ENCODE measurements around the gene CDH23. TPM values are rescaled to one million over a fixed set of nuclear protein-coding genes. Genes with fewer than 3 reads are reported as not detected.

The CDH23 gene
- total RNA-seq, 2 experiments from 2014 or later, result 0.16 to 0.61 TPM

- Mint-ChIP-seq H3K9me3 (ENCODE audit: low read depth) (no peaks in the 10 kb centered on the region), H3K27ac (no peak overlapping the region), H3K4me1 (no peaks in the 10 kb centered on the region), H3K4me3 (no peak overlapping the region), H3K27me3 (no peaks in the 10 kb centered on the region), H3K36me3 (no peaks in the 10 kb centered on the region)
- no peak for DNase-seq
- CTCF ChIA-PET, result no interaction called here
- no peak for ATAC-seq
Observed at GRCh38 chr10:71657604-71658466, 261.1 kb downstream of the CDH23 start.

DNA sequence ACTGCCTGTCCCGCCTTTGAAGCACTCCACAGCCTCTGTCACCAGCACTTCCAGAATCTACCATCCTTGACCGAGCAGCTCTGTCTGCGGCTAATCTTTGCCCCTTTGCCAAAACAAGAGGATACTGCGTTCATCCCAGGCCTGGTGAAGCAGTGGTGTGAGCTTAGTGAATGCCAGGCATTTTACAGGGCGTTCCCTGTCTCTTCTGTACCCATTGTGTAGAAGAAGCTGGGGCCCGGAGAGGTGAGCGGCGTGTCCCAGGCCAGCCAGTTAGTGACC, 261.7 kb downstream of the CDH23 start:
- DNase-seq (no peak), ATAC-seq (no peak)
- no peaks in the 10 kb centered on the region for H3K9me3 Mint-ChIP-seq (ENCODE audit: low read depth)
- no peak overlapping the region for H3K27ac Mint-ChIP-seq
- H3K4me1 Mint-ChIP-seq, result no peaks in the 10 kb centered on the region
- CTCF ChIA-PET, result no interaction called here
- H3K4me3 Mint-ChIP-seq, result no peak overlapping the region
- no peaks in the 10 kb centered on the region for H3K27me3 Mint-ChIP-seq
- H3K36me3 Mint-ChIP-seq, result no peaks in the 10 kb centered on the region

- Mint-ChIP-seq H3K4me3 (no peak overlapping the region), H3K27ac (no peak overlapping the region), H3K4me1 (no peaks in the 10 kb centered on the region), H3K36me3 (no peaks in the 10 kb centered on the region), H3K9me3 (ENCODE audit: low read depth) (no peaks in the 10 kb centered on the region), H3K27me3 (no peaks in the 10 kb centered on the region)
- ATAC-seq (no peak), DNase-seq (no peak)
- CTCF ChIA-PET, result interaction anchor here (0.6 kb wide), 1 partner anchor 877 kb away, joined by 3 read pairs; no protein-coding TSS in a partner anchor
Observed at GRCh38 chr10:71659111-71659634, 262.5 kb downstream of the CDH23 start.

DNA sequence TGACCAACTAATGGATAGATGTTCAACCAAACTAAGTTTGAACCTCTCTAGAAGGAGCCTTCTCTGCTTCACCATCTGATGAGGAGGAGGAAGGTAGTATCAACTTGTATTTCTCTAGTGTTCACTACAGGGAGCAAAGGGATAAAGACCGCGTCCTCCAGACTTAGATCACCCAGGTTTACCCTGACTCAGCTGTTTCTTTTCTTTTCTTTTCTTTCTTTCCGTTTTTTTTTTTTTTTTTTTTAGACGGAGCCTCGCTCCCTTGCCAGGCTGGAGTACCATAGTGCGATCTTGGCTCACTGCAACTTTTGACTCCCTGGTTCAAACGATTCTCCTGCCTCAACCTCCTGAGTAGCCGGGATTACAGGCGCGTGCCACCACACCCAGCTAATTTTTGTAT, 263.0 kb downstream of the CDH23 start:
- no peak for DNase-seq
- peaks cover 1% of the 10 kb centered on the region for H3K27me3 Mint-ChIP-seq
- H3K4me1 Mint-ChIP-seq, result no peaks in the 10 kb centered on the region
- CTCF ChIA-PET, result interaction anchor here (0.6 kb wide), 1 partner anchor 878 kb away, joined by 3 read pairs; no protein-coding TSS in a partner anchor
- H3K4me3 Mint-ChIP-seq, result no peak overlapping the region
- no peak for ATAC-seq
- no peak overlapping the region for H3K27ac Mint-ChIP-seq
- H3K9me3 Mint-ChIP-seq (ENCODE audit: low read depth), result no peaks in the 10 kb centered on the region
- H3K36me3 Mint-ChIP-seq, result no peaks in the 10 kb centered on the region

- Mint-ChIP-seq H3K27me3 (peaks cover 2% of the 10 kb centered on the region), H3K27ac (no peak overlapping the region), H3K4me1 (no peaks in the 10 kb centered on the region), H3K9me3 (ENCODE audit: low read depth) (no peaks in the 10 kb centered on the region), H3K36me3 (no peaks in the 10 kb centered on the region), H3K4me3 (no peak overlapping the region)
- ATAC-seq (no peak), DNase-seq (no peak)
- CTCF ChIA-PET, result no interaction called here
Observed at GRCh38 chr10:71660313-71660712, 263.6 kb downstream of the CDH23 start.

GRCh38 chr10:71661060-71661622, 264.4 kb downstream of the CDH23 start:
- Mint-ChIP-seq H3K9me3 (ENCODE audit: low read depth) (no peaks in the 10 kb centered on the region), H3K27ac (no peak overlapping the region), H3K27me3 (peaks cover 2% of the 10 kb centered on the region), H3K36me3 (no peaks in the 10 kb centered on the region), H3K4me1 (no peaks in the 10 kb centered on the region), H3K4me3 (no peak overlapping the region)
- ATAC-seq (no peak), DNase-seq (no peak)
- CTCF ChIA-PET, result no interaction called here

GRCh38 chr10:71661779-71662336, 265.1 kb downstream of the CDH23 start:
- H3K4me3 Mint-ChIP-seq, result no peak overlapping the region
- DNase-seq (no peak), ATAC-seq (no peak)
- H3K9me3 Mint-ChIP-seq (ENCODE audit: low read depth), result no peaks in the 10 kb centered on the region
- no peaks in the 10 kb centered on the region for H3K36me3 Mint-ChIP-seq
- H3K27me3 Mint-ChIP-seq, result peaks cover 2% of the 10 kb centered on the region
- H3K4me1 Mint-ChIP-seq, result no peaks in the 10 kb centered on the region
- no peak overlapping the region for H3K27ac Mint-ChIP-seq
- CTCF ChIA-PET, result no interaction called here

DNA sequence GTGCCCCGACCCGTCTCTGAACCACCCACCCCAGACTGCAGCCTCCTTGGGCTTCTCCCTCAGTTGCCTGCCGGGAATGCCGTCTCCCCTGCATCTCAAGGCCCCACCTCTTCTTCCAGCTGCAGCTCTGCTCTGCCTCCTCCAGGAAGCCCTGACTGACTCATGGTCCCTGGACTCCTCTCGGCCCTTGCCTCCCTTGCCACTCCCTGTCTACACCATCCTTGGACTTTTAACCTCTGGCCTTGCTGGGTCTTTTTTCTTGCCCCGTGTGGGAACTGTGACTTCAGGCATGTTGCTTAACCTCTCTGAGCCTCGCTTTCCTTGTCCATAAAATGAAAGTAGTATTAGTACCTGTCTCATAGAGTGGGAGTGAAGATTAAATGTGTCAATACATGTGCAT, 266.6 kb downstream of the CDH23 start:
- Mint-ChIP-seq H3K27me3 (peaks cover 2% of the 10 kb centered on the region), H3K4me3 (no peak overlapping the region), H3K27ac (no peak overlapping the region), H3K36me3 (no peaks in the 10 kb centered on the region), H3K4me1 (peaks cover 8% of the 10 kb centered on the region), H3K9me3 (ENCODE audit: low read depth) (no peaks in the 10 kb centered on the region)
- CTCF ChIA-PET, result interaction anchor here (3.2 kb wide), 1 partner anchor 44 kb away, joined by 22 read pairs; no protein-coding TSS in a partner anchor
- ATAC-seq, result no peak
- DNase-seq, result no peak

GRCh38 chr10:71664585-71664984, 267.9 kb downstream of the CDH23 start:
- no peak overlapping the region for H3K27ac Mint-ChIP-seq
- CTCF ChIA-PET, result interaction anchor here (1.0 to 3.2 kb wide), 8 partner anchors 11 to 147 kb away, joined by 3 to 22 read pairs (median 4); no protein-coding TSS in a partner anchor
- H3K9me3 Mint-ChIP-seq (ENCODE audit: low read depth), result no peaks in the 10 kb centered on the region

DNA sequence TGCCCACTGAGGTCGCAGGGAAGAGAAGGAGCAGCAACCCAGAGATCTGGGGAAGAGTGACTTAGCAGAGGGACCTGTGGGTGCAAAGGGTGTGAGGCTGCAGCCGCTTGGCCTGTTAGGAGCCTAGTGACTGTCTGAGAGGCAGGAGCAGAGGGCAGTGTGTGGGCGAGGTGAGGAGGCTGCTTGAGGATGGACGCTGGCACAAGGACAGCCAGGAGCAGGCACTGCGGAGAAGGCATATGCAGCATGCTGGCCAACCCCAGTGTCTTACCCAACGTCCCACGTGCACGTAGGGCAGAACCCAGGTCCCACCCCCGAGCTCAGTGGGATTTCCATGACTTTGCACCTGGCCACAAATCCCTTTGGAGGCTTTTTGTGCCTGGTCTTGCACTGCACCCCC, 268.7 kb downstream of the CDH23 start:
- DNase-seq, result no peak
- ATAC-seq, result no peak
- H3K27ac Mint-ChIP-seq, result no peak overlapping the region

More at GRCh38 chr10:71664585-71664984, 267.9 kb downstream of the CDH23 start:
- no peak for ATAC-seq
- Mint-ChIP-seq H3K27me3 (peaks cover 2% of the 10 kb centered on the region), H3K36me3 (no peaks in the 10 kb centered on the region), H3K4me3 (no peak overlapping the region), H3K4me1 (peaks cover 8% of the 10 kb centered on the region)
- no peak for DNase-seq

GRCh38 chr10:71666639-71667386, 270.1 kb downstream of the CDH23 start:
- CTCF ChIA-PET, result no interaction called here
- no peaks in the 10 kb centered on the region for H3K36me3 Mint-ChIP-seq

More for the DNA sequence above, 268.7 kb downstream of the CDH23 start:
- CTCF ChIA-PET, result interaction anchor here (1.0 to 3.2 kb wide), 6 partner anchors 10 to 146 kb away, joined by 3 to 22 read pairs (median 4); no protein-coding TSS in a partner anchor
- Mint-ChIP-seq H3K27me3 (peaks cover 2% of the 10 kb centered on the region), H3K9me3 (ENCODE audit: low read depth) (no peaks in the 10 kb centered on the region), H3K4me3 (no peak overlapping the region), H3K4me1 (peaks cover 8% of the 10 kb centered on the region), H3K36me3 (no peaks in the 10 kb centered on the region)

GRCh38 chr10:71667387-71667752, 270.6 kb downstream of the CDH23 start:
- Mint-ChIP-seq H3K27me3 (peaks cover 2% of the 10 kb centered on the region), H3K4me3 (no peak overlapping the region), H3K27ac (no peak overlapping the region), H3K9me3 (ENCODE audit: low read depth) (no peaks in the 10 kb centered on the region), H3K36me3 (no peaks in the 10 kb centered on the region), H3K4me1 (peaks cover 8% of the 10 kb centered on the region)
- ATAC-seq (peak; percentile 57), DNase-seq (no peak)
- CTCF ChIA-PET, result no interaction called here

More at GRCh38 chr10:71666639-71667386, 270.1 kb downstream of the CDH23 start:
- ATAC-seq (no peak), DNase-seq (no peak)
- Mint-ChIP-seq H3K27ac (no peak overlapping the region), H3K4me3 (no peak overlapping the region), H3K27me3 (peaks cover 2% of the 10 kb centered on the region), H3K9me3 (ENCODE audit: low read depth) (no peaks in the 10 kb centered on the region), H3K4me1 (peaks cover 8% of the 10 kb centered on the region)
